ENCODE measurements around the gene FAF1.
A peak's percentile ranks its signal among the peaks of the same experiment; 100 is the strongest.
"Not testable (repeated sequence)": the region's sequence is repeated elsewhere in the genome, so short reads cannot be mapped to it uniquely, and the experiment has no call there.

Gene FAF1

DNA sequence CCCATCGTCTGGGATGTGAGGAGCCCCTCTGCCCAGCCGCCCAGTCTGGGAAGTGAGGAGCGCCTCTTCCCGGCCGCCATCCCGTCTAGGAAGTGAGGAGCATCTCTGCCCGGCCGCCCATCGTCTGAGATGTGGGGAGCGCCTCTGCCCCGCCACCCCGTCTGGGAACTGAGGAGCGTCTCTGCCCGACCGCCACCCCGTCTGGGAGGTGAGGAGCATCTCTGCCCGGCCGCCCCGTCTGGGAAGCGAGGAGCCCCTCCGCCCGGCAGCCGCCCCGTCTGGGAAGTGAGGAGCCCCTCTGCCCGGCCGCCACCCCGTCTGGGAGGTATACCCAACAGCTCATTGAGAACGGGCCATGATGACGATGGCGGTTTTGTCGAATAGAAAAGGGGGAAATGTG is 7.5 kb downstream of the FAF1 start:
- DNase-seq = not testable (repeated sequence)

DNA sequence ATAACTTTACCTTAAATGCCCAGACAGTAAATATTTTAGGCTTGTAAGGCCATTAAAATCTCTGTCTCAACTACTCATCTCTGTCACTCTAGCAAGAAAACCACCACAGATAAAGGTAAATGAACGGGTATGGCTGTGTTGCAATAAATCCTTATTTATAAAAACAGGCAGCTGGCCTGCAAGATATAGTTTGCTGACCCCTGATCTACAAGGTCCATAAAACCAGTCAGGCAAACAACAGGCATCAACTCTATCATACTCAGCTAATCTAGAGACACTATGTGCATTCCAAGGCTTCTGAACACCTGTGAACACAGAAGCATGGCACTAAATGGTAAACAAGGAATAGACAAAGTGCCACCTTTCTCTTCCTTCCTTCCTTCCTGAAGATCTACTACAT is 9.7 kb downstream of the FAF1 start:
- DNase-seq = no peak

GRCh38 chr1:50949286-50949982 is 10.6 kb downstream of the FAF1 start:
- DNase-seq = no peak

DNA sequence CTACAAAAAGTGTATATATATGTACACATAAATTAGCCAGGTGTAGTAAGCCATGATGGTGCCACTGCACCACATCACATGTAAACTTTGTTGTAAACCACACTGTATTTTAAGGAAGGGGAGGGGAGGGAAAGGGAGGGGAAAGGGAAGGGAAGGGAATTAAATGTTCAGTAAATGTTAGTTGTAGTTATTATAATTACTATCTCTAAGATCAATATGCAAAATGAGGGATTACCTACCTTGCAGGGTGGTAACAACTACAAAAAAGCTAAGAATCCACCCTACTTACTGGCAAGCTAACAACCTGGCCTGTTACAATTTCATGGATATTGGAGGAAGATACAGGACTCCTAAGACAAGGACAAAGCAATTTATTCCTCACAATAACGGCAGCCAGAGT is 17.7 kb downstream of the FAF1 start:
- DNase-seq = no peak

GRCh38 chr1:50940291-50940690 is 19.8 kb downstream of the FAF1 start:
- no peak for DNase-seq

- DNase-seq = no peak
Measured at GRCh38 chr1:50936321-50936720, 23.7 kb downstream of the FAF1 start.

DNA sequence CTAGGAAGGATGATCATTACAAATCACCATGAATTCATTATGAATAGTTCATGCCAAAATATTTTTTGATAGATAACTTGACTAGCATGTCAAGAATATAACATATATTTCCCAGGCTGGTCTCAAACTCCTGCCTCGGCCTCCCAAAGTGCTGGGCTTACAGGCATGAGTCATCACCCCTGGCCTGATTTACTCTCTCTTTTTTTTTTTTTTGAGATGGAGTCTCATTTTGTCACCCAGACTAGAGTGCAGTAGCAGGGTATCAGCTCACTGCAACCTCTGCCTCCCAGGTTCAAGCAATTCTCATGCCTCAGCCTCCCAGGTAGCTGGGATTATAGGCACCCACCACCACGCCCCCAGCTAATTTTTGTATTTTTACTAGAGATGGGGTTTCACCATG is 24.8 kb downstream of the FAF1 start:
- DNase-seq = not testable (repeated sequence)

GRCh38 chr1:50934838-50935237 is 25.2 kb downstream of the FAF1 start:
- no peak for DNase-seq

GRCh38 chr1:50933770-50934169 is 26.3 kb downstream of the FAF1 start:
- not testable (repeated sequence) for DNase-seq

GRCh38 chr1:50932043-50932442 is 28.0 kb downstream of the FAF1 start:
- DNase-seq = not testable (repeated sequence)

DNA sequence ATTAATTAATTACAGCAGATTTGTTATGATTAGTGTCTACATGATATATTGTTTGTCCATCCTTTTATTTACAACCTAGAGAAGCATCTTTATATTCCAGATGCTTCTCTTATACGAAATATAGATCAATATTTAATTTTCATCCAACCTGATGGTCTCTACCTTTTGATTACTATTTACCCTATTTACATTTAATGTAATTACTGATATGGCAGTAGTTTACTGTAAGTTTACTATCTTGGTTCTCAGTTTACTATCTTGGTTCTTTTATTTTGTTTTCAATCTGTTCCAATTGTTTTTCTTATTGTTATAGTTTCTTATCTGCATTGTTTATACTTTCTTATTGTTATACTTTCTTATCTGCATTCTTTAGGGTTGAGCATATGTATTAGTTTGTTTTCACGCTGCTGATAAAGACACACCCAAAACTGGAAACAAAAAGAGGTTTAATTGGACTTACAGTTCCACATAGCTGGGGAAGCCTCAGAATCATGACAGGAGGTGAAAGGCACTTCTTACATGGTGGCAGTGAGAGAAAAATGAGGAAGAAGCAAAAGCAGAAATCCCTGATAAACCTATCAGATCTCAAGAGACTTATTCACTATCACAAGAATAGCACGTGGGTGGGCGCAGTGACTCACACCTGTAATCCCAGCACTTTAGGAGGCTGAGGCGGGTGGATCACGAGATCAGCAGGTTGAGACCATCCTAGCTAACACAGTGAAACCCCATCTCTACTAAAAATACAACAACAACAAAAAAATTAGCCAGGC is 28.9 kb downstream of the FAF1 start:
- no peak for DNase-seq

GRCh38 chr1:50930193-50930592 is 29.9 kb downstream of the FAF1 start:
- DNase-seq = no peak

GRCh38 chr1:50929376-50929958 is 30.6 kb downstream of the FAF1 start:
- DNase-seq = peak; percentile 38

DNA sequence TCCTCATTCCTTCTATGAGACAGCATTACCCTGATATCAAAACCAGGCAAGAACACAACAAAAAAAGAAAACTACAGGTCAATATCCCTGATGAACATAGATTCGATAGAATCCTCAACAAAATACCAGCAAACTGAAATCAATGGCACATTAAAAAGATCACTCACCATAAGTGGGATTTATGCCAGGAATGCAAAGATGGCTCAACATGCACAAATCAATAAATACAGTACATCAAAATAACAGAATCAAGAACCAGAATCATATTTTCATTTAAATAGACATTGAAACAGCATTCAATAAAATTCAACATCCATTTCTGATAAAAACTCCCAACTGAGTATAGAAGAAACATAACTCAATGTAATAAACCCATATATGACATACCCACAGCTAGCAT is 36.5 kb downstream of the FAF1 start:
- DNase-seq = no peak

GRCh38 chr1:50921029-50921428 is 39.0 kb downstream of the FAF1 start:
- no peak for DNase-seq

GRCh38 chr1:50920409-50920808 is 39.7 kb downstream of the FAF1 start:
- DNase-seq = no peak

- no peak for DNase-seq
Measured at GRCh38 chr1:50917138-50918137, 42.6 kb downstream of the FAF1 start.

DNA sequence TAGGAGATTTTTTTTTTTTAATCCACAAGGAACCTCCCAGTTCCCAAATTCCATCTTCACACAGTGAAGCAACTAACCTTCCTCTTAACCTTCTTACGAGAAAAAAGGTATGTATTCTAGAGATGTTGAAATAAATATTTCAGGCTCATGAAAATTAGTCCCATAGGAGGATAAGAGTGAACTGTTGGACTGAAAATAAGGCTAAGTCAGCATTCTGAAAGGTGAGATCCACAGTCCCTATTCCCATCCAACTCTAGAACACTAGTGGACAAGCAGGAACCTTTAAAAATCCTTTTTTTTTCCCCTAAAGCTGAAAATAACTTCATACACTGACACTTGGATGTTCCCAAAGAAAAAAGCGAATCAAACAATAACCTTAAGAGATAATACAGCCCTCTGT is 44.4 kb downstream of the FAF1 start:
- no peak for DNase-seq

DNA sequence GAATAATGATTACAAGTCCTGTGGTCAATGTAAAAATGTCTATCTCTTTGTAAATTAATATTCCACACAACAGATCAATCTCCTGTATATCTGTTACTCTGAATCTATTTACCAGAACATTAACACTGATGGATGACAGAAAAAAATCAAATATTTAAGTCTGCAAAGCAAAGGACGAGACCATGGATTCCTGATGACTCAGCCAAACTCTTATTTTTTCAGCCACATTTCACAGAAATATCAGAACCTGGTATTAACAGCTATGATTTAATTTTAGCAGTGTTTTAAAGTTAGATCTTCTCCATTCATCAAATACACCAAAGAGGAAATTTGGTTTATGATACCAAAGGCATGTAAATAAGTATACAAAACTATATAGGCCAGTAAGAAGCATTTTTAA is 46.1 kb downstream of the FAF1 start:
- DNase-seq = no peak

GRCh38 chr1:50910356-50910755 is 49.7 kb downstream of the FAF1 start:
- DNase-seq = not testable (repeated sequence)

GRCh38 chr1:50907610-50908009 is 52.5 kb downstream of the FAF1 start:
- DNase-seq = not testable (repeated sequence)

DNA sequence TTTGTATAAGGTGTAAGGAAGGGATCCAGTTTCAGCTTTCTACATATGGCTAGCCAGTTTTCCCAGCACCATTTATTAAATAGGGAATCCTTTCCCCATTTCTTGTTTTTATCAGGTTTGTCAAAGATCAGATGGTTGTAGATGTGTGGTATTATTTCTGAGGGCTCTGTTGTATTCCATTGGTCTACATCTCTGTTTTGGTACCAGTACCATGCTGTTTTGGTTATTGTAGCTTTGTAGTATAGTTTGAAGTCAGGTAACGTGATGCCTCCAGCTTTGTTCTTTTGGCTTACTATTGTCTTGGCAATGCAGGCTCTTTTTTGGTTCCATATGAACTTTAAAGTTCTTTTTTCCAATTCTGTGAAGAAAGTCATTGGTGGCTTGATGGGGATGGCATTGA is 54.0 kb downstream of the FAF1 start:
- DNase-seq = not testable (repeated sequence)

- no peak for DNase-seq
Measured at GRCh38 chr1:50902419-50902818, 57.6 kb downstream of the FAF1 start.

Data from NCI-H1694 (cell line).